GM04504 (cell line): ENCODE data around the gene MCAM.

Source experiments
- DNase-seq: peaks from one replicate; pipeline ENCODE4 v3.0.0-alpha.2; 2012; ENCODE audit warnings: low read depth

MCAM gene

DNA sequence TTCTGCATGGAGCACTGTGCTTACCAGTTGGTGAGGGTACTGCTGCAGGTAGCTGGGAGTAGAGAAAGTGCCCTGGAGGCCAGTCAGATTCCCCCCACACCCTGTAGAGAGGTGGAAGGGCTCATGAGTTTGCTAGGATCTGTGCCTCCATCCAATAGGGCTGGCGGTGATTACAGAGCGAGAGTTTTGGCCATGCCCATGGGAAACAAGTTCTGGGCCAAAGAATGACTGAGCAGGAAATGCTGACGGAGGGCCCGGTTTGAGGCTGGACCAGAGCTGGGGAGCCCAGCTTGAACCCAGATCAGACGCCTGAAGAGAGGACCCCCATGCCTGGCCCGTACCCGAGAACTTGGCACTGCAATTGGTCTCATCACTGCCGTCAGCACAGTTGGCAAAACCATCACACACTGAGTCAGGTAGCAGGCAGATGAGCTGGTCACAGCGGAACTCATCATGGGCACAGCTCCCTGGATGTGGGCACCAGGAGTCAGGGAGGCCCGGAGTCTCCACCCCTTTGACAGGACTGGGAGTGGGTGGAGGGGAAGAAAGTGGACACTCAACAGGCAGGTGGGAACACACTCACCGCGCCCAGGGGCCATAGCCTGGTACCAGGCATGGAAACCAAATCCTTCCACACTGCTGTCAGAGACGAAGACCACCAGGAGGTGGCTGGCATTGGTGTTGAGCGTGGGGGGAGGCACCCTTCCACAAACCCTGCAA is 27.5 kb upstream of the MCAM start:
- DNase-seq, result no peak

DNA sequence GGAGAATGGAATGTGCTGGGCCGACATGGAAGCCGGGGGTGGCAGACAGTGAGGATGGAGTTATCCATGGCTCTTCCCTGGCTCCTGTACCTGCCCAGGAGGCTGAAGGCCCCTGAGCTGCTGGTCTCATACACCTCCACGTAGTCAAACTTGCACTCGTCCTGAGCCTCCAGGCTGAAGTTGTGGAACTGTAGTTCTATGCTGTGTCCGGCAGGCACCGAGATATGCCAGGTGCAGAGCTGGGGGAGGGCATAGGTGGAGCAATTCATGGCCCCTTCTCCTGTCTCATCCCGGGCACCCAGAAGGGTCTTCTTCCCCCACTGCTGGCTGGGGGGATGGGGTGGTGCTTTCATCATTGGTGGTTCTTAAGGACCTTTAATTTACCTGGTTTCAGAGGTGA is 26.8 kb upstream of the MCAM start:
- no peak for DNase-seq

- no peak for DNase-seq
Observed at GRCh38 chr11:119342362-119343130, 25.6 kb upstream of the MCAM start.

GRCh38 chr11:119342023-119342300 is 25.0 kb upstream of the MCAM start:
- no peak for DNase-seq

GRCh38 chr11:119341222-119342022 is 24.5 kb upstream of the MCAM start:
- DNase-seq, result no peak

- no peak for DNase-seq
Observed at GRCh38 chr11:119340335-119341221, 23.6 kb upstream of the MCAM start, which contains the start of gene C1QTNF5. TSS of gene C1QTNF5 (minus strand) at chr11:119340883. CDS start at chr11:119340397, 486 bp downstream.

DNA sequence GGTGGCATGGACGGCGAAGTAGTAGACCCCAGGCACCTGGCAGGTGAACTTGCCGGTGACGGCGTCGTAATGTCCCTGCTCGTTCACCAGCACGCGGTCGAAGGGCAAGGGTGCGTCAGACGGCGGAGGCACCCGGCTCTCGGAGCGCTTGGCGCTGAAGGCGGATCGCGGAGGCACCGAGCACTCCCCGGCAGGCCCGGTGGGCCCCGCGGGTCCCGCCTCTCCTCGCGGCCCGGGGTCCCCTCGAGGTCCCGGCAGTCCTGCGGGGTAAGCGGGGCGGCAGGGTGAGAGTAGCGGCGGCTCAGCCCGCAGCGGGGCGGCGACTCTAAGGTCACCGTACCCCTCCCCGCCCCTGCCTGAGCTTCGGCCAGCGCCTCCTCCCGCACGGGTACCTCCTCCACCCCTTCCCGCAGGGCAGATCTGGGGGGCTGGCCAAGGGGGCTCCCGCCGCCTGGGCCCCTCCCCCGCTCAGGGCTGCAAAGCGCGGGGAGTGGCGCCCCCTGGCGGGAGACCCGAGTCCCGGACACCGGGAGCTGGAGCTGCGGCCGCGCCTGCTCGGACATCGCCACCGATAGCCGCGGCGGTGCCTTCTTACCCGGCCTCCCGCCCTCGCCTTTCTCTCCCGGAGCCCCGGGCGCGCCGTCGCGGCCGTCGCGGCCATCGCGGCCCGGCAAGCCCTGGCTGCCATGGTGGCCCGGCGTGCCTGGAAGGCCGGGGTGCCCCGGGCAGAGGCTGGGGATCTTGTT is 22.8 kb upstream of the MCAM start:
- no peak for DNase-seq

- no peak for DNase-seq
Observed at GRCh38 chr11:119338965-119339588, 22.1 kb upstream of the MCAM start.

- no peak for DNase-seq
Observed at GRCh38 chr11:119338318-119338890, 21.5 kb upstream of the MCAM start.

GRCh38 chr11:119337581-119338317 is 20.8 kb upstream of the MCAM start:
- no peak for DNase-seq

DNA sequence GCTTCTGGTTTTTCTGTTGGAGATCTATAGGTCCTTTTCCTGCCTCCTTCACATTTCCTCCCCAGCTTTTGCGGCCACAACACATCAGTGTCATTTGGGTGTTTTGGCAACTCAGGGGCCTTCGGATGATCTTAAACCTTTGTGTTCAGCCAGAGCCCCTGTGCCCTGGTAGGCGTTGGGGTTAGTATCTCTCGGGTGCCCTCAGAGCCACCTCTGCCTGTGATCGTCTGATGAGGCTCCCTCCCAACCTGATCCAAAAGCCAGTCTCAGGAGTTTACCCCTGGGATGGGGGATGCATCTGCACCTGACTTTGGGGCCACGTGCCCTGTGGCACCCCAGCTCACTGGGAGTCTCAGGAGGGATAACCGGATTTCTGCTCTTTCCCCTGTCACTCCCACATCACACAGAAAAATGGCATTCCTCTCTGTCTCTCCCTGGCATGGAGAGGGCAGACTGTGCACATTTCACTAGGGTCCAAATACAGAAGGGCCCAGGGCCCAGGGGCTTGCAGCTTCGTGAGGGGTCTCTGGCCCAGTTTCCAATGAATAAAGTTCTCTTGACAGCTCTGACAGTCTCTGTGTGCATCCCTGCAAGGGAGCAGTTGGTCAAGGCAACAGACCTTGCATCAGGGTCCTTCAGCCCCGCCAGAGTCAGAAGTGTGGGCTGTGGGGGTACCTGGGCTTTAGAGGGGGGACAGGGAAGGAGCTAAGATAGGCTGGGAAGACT is 20.0 kb upstream of the MCAM start:
- no peak for DNase-seq

DNA sequence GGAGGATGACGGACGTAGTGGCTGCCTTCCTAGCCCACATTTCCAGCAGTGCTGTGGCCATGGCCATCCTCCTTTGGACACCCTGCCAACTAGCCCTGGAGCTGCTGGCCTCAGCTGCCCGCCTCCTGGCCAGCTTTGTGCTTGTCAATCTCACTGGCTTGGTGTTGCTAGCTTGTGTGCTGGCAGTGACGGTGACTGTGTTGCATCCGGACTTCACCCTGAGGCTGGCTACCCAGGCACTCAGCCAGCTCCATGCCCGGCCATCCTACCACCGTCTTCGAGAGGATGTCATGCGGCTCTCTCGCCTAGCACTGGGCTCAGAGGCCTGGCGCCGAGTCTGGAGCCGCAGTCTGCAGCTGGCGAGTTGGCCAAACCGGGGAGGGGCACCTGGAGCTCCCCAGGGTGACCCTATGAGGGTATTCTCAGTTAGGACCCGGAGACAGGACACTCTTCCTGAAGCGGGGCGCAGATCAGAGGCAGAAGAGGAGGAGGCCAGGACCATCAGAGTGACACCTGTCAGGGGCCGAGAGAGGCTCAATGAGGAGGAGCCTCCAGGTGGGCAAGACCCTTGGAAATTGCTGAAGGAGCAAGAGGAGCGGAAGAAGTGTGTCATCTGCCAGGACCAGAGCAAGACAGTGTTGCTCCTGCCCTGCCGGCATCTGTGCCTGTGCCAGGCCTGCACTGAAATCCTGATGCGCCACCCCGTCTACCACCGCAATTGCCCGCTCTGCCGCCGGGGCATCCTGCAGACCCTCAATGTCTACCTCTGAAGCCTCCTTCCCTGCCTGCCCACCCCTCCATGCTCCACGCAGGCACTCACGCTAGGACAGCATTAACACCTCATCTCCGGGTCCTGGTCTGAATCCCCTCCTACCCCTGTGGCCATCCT is 19.0 kb upstream of the MCAM start:
- DNase-seq, result no peak

- DNase-seq, result no peak
Observed at GRCh38 chr11:119335091-119335654, 18.2 kb upstream of the MCAM start.

- peak; percentile 96 for DNase-seq
Observed at GRCh38 chr11:119334174-119334930, 17.4 kb upstream of the MCAM start, which contains the start of gene RNF26. TSS of gene RNF26 (plus strand) at chr11:119334527. CDS start at chr11:119335123, 596 bp downstream.

- no peak for DNase-seq
Observed at GRCh38 chr11:119332111-119332765, 15.3 kb upstream of the MCAM start.

- DNase-seq, result no peak
Observed at GRCh38 chr11:119330237-119330636, 13.3 kb upstream of the MCAM start.
